OCI-LY1 (cell line): ENCODE results near the gene CYTH2.

Experiments
- H2AFZ ChIP-seq: fragments of 200-600 bp; sonication (generic), shearing (Covaris generic); 2 replicates; pipeline ENCODE4 v1.6.0; 2014; ENCODE audit warnings: antibody characterized with exemption, mild to moderate bottlenecking, low read length
- H3F3A ChIP-seq: fragments of 200-600 bp; sonication (generic), shearing (Covaris generic); 2 replicates; pipeline ENCODE4 v1.6.0; 2014; ENCODE audit warnings: mild to moderate bottlenecking, antibody characterized with exemption, low read length, moderate library complexity; ENCODE audit not compliant: insufficient read depth
- H3K27ac ChIP-seq: fragments of 200-600 bp; sonication (generic); 2 replicates; pipeline ENCODE4 v1.5.1; 2014; ENCODE audit warnings: low read length, mixed run types, mild to moderate bottlenecking, low read depth; ENCODE audit not compliant: poor library complexity, severe bottlenecking
- H3K27me3 ChIP-seq: fragments of 200-600 bp; sonication (generic); 2 replicates; pipeline ENCODE4 v1.6.0; 2014; ENCODE audit warnings: antibody characterized with exemption, mild to moderate bottlenecking, low read length, moderate library complexity; ENCODE audit not compliant: insufficient read depth
- H3K36me3 ChIP-seq: fragments of 200-600 bp; sonication (generic); 2 replicates; pipeline ENCODE4 v1.6.1; 2014; ENCODE audit warnings: mild to moderate bottlenecking, antibody characterized with exemption, low read length, moderate library complexity, mixed read lengths; ENCODE audit not compliant: insufficient read depth
- H3K4me1 ChIP-seq: fragments of 200-600 bp; sonication (generic); 2 replicates; pipeline ENCODE4 v1.5.1; 2014; ENCODE audit warnings: mild to moderate bottlenecking, low read length, moderate library complexity; ENCODE audit not compliant: insufficient read depth, severe bottlenecking
- H3K4me2 ChIP-seq: fragments of 200-600 bp; sonication (generic), shearing (Covaris generic); 2 replicates; pipeline ENCODE4 v1.6.1; 2014; ENCODE audit warnings: low read length
- H3K4me3 ChIP-seq: fragments of 200-600 bp; sonication (generic); 2 replicates; pipeline ENCODE4 v1.5.1; 2014; ENCODE audit warnings: low read length, low read depth, mild to moderate bottlenecking, mixed read lengths; ENCODE audit not compliant: poor library complexity, severe bottlenecking
- H3K79me2 ChIP-seq: fragments of 200-600 bp; shearing (Covaris generic); 2 replicates; pipeline ENCODE4 v1.6.1; 2016; ENCODE audit warnings: mixed run types, low read length, mixed read lengths; ENCODE audit not compliant: insufficient read depth
- H3K9ac ChIP-seq: fragments of 200-600 bp; sonication (generic), shearing (Covaris generic); 2 replicates; pipeline ENCODE4 v1.6.1; 2014; ENCODE audit warnings: mild to moderate bottlenecking, low read length, mixed read lengths
- H3K9me2 ChIP-seq: fragments of 200-600 bp; sonication (generic), shearing (Covaris generic); 2 replicates; pipeline ENCODE4 v1.6.1; 2014; ENCODE audit warnings: low read depth, mild to moderate bottlenecking, low read length, mixed read lengths
- H3K9me3 ChIP-seq: fragments of 200-600 bp; shearing (Covaris generic); 2 replicates; pipeline ENCODE4 v1.6.1; 2014; ENCODE audit warnings: low read length, mixed read lengths
- H4K20me1 ChIP-seq: fragments of 200-600 bp; sonication (generic), shearing (Covaris generic); 2 replicates; pipeline ENCODE4 v1.6.0; 2016; ENCODE audit warnings: mild to moderate bottlenecking, low read length; ENCODE audit not compliant: insufficient read depth
- EZH2 ChIP-seq: fragments of 200-600 bp; sonication (generic), shearing (Covaris generic); IDR thresholded peaks from 2 replicates; pipeline ENCODE4 v1.8.0; 2017; ENCODE audit warnings: borderline replicate concordance, mixed run types, mild to moderate bottlenecking, antibody characterized with exemption, low read length, moderate library complexity, mixed read lengths
- TF ChIP-seq, protein P1 (sequence below): fragments of 200-600 bp; sonication (generic), shearing (Covaris generic); IDR thresholded peaks from 2 replicates; pipeline ENCODE4 v1.5.1; 2017; ENCODE audit warnings: mild to moderate bottlenecking, antibody characterized with exemption, low read length, moderate library complexity, mixed read lengths

The CYTH2 gene

GRCh38 chr19:48508729-48509411 is 39.7 kb downstream of the CYTH2 start:
- Histone ChIP-seq H2AFZ (no peak overlapping the region), H3K9me2 (no peaks in the 10 kb centered on the region), H3K4me2 (no peak overlapping the region), H3K4me3 (no peak overlapping the region), H3K9me3 (no peaks in the 10 kb centered on the region), H4K20me1 (no peaks in the 10 kb centered on the region), H3F3A (no peaks in the 10 kb centered on the region), H3K36me3 (no peaks in the 10 kb centered on the region), H3K27ac (no peak overlapping the region), H3K79me2 (no peaks in the 10 kb centered on the region), H3K9ac (no peak overlapping the region), H3K27me3 (no peaks in the 10 kb centered on the region), H3K4me1 (peaks cover 19% of the 10 kb centered on the region)
- TF ChIP-seq, protein P1, sequence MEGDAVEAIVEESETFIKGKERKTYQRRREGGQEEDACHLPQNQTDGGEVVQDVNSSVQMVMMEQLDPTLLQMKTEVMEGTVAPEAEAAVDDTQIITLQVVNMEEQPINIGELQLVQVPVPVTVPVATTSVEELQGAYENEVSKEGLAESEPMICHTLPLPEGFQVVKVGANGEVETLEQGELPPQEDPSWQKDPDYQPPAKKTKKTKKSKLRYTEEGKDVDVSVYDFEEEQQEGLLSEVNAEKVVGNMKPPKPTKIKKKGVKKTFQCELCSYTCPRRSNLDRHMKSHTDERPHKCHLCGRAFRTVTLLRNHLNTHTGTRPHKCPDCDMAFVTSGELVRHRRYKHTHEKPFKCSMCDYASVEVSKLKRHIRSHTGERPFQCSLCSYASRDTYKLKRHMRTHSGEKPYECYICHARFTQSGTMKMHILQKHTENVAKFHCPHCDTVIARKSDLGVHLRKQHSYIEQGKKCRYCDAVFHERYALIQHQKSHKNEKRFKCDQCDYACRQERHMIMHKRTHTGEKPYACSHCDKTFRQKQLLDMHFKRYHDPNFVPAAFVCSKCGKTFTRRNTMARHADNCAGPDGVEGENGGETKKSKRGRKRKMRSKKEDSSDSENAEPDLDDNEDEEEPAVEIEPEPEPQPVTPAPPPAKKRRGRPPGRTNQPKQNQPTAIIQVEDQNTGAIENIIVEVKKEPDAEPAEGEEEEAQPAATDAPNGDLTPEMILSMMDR: no peak
- TF ChIP-seq EZH2: no peak

DNA sequence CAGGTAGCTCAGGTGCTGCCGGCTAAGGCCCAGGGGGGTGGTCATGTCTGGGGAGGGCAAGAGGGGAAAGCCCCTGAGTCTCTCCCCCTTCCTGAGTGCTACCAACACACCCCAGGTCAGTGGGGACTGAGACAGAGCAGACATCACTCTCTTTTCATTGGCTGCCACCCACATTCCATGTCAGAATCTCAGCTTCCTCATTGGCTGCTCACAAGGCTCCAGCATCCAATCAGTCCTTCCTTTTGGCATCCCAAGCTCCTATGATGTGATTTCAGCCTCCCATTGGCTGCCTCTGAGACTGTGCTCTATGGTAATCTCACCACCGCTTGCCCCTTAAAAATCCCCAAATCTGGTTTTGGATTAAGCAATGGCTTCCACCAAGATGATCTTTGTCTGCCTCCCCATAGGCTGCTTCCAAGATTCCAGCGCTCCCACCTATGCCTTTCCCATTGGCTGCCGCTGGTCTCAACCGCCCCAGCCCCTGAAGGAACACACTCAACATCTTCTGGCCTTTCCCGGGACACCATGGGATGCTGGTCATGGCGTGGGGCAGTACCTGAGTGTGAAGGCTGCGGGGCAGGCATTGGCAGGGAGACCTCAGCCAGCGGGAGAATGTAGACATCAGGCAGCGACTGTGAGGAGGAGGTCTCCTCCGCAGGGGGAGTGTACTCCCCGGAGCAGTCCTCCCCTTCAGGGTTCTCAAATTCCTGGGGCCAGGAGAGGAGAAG is 40.5 kb downstream of the CYTH2 start:
- H3K27me3 ChIP-seq: no peaks in the 10 kb centered on the region
- no peak overlapping the region for H3K27ac ChIP-seq
- H3K9ac ChIP-seq: no peak overlapping the region
- no peaks in the 10 kb centered on the region for H3K9me2 ChIP-seq
- H3K36me3 ChIP-seq: no peaks in the 10 kb centered on the region
- H2AFZ ChIP-seq: no peak overlapping the region
- no peak overlapping the region for H3K4me3 ChIP-seq
- peaks cover 24% of the 10 kb centered on the region for H3K4me1 ChIP-seq
- H3K4me2 ChIP-seq: no peak overlapping the region
- TF ChIP-seq, protein P1: no peak
- TF ChIP-seq EZH2: no peak
- no peaks in the 10 kb centered on the region for H3K79me2 ChIP-seq
- H4K20me1 ChIP-seq: no peaks in the 10 kb centered on the region
- no peaks in the 10 kb centered on the region for H3K9me3 ChIP-seq
- H3F3A ChIP-seq: no peaks in the 10 kb centered on the region

DNA sequence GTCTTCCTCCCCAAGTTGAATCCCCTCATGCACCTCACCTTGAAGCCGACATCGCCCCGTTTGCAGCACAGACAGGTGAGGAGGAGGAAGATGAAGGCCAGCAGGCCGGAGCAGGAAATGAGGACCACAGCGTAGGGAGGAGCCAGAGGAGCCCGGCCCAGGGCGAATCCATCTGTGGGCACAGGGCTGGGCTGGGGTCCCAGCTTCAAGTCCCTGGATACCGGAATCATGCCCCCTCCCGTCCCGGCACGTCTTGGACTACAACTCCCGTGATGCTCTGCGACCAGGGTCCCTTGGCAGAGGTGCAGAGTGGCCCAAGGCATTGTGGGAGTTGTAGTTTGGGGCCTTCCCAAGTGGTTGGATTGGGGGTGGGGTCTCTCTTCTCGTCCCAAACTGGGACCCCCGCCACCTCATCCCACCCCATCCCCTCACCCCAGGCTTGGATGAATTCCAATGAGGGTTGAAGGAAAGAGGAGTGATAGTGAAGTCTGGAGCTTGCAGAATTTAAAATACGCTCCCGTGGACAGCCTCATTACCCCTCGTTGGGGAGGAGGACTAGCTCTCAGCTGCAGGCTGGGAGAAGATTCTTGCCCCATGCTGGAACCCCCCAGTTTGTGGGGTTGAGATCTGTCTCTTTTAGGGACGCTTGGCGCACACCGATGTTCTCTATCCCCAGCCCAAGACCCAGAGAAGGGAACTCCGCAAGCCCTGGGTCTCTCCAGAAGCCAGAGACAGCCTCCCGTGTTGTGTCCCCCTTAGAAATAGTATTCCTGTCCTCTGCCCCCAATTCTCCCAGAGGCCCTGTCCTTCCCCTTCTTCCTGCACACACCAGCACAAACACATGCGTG is 41.5 kb downstream of the CYTH2 start:
- Histone ChIP-seq H3K9me3 (no peaks in the 10 kb centered on the region), H3K4me2 (peak overlapping the region; percentile 22; the same call in 1 of the 2 replicates), H3F3A (no peaks in the 10 kb centered on the region), H3K27me3 (no peaks in the 10 kb centered on the region), H2AFZ (no peak overlapping the region), H3K9ac (no peak overlapping the region), H3K27ac (no peak overlapping the region), H3K36me3 (no peaks in the 10 kb centered on the region), H3K79me2 (no peaks in the 10 kb centered on the region), H4K20me1 (no peaks in the 10 kb centered on the region), H3K4me1 (peaks cover 24% of the 10 kb centered on the region), H3K9me2 (no peaks in the 10 kb centered on the region), H3K4me3 (peak overlapping the region; percentile 10)
- no peak for TF ChIP-seq EZH2
- TF ChIP-seq, protein P1: no peak
